SH-SY5Y (cell line): ENCODE results near the gene C5orf15.

Source experiments
- GATA2 ChIP-seq: IDR thresholded peaks from 2 replicates; pipeline ENCODE4 v1.6.1; 2011; ENCODE audit warnings: mild to moderate bottlenecking, low read depth, low read length
- GATA3 ChIP-seq: IDR thresholded peaks from 2 replicates; pipeline ENCODE4 v1.6.1; 2011; ENCODE audit warnings: low read depth, mild to moderate bottlenecking, low read length, moderate library complexity

Gene C5orf15

DNA sequence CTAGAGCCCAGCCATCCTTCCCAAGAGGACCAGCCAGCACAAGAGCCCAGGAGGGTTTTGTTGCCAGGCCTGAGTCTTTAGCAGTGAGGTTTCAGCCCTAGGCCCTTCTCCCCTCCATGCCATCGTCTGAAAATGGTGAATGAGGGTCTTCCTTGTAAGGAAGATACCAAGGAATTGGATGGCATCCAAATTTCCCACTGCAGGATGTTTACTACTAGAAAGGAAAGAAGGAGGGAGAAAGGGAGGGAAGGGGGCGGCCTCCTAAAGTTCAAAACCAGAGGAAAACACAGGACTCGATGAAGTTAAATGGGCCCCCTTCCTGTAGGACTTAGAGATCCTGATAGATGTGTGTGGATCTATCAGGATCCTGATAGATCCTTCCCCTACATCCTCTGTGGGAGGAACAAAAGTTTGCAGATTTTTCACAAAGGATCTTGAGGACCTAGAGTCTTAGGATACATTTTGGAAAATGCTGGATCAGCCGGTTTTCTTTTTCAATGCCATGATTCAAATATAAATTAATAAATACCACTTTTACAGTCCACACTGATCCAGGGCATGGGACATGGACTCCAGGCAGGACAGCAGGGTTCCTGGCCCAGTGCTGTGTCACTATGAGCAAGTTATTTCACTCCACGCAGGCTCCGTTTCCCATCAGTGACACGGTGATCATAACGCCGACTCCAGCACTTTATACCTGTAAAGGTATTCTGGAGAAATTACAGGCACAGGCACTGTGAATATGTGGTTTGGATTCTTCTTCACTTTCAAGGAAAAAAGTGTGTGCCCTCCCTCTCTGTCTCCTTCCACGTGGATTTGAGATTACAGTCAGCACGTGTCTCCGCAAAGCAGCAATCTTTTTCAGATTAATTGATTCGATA lies 40.9 kb downstream of the C5orf15 start:
- TF ChIP-seq GATA2 (no peak), GATA3 (no peak)

DNA sequence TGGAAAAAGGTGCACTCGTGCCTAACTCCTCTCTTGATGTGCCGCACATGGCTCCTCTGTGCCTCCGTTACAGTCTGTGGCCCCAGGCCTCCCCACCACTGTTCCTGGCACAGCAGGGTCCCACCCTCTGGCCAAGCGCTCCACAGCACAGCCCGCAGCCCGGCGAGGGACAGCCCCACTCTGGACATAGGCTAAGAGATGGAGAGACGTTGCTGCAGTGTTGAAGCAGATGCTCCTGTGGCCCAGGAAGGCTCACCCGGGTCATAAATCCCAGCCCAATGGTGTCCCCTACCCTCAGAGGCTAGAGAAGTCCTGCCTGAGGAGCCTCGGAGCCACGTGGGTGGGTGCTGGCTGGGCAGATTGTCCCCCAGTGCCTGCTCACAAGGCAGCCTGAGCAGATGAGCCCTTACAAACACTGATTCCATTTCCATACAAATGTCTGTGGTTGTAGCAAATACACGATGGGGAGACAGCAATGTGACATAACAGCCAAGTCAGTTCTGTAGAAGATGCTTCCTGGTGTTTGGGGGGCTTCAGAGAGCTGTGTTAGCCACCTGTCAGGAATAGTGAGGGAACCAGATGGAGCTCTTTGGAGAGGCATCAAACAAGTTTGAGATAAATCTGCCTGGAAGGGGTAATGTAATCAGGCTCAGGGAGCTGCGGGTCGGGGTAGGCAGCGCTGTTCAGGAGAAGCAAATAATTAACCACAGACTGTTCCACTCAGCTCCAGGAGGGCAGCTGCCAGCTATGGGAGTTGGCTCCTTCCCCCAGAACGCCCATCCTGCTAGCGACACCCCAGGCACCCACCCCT lies 41.7 kb downstream of the C5orf15 start:
- TF ChIP-seq GATA3, result no peak
- peak; percentile 71 for TF ChIP-seq GATA2

DNA sequence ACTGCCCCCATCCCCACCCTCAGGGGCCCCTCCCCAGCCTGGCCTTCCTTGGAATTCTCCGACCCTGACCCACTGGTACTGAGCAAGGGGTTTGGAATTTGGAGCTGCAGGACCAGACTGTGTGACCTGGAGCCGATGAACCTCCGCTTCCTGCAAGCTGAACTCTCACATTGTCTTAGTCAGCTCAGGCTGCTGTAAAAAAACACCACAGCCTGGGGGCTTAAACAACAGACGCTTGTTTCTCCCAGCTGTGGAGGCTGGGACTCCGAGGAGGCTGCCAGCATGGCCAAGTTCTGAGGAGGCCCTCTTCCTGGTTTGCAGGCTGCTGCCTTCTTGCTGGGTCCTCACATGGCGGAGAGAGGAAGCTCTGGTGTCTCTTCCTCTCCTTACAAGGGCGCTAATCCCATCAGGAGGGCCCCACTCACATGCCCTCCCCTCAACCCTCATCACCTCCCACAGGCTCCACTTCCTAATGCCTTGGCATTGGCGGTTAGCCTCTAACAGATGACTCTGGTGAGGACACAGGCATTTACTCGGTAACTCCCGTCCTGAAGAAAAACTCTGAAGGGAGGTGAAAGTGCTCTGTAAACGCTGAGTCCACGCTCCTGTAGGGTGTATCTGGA lies 42.4 kb downstream of the C5orf15 start:
- TF ChIP-seq GATA3 (no peak), GATA2 (no peak)

DNA sequence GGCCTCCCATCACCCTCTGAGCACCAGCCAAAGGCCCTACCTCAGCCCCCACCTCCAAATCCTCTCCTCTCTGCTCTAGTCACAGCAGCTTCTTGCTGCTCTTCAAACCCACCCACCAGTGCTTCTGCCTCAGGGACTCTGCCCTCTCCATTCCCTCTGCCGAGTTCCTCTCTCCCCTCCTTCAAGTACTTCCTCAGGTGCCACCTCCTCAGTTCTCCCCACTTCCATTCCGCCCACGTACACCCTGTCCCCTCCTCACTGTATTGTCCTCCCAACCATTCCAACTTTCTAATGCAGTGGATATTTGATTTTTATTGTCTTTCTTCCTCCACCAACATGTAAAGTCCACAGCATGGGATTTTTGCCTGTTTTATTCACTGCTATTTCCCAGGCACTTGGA lies 43.2 kb downstream of the C5orf15 start:
- TF ChIP-seq GATA3 (no peak), GATA2 (no peak)

DNA sequence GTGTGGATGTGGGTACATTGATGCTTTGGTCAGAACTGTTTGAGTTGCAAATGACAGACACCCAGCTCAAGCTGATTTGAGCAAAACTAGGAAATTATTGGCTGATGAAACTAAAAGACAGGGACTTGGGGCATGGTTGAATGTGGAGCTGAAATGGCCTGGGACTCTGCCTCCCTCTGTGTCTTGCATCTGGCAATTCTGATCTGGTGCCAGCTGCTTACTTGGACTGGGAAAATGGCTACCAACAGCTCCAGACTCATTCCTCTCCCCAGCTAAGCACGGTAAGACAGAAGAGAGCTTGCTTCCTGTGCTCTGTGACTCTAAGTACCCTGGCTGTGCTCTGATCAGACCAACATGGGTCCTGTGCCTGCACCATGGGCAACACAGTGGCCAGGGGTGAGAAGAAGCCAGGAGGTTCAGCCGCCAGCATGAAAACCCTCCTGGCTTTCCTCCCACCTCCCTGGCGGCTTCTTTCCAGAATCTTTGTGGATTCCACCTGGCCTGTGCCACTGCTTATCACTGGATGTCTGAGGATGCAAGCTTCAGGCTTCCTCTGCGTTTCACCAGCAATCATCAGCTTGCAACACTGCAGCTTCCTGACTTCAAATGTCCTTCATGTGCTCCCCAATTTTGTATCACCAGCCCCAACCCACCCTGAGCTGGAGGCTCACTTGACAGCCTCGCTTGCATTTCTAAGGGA lies 44.1 kb downstream of the C5orf15 start:
- TF ChIP-seq GATA3 (no peak), GATA2 (no peak)

DNA sequence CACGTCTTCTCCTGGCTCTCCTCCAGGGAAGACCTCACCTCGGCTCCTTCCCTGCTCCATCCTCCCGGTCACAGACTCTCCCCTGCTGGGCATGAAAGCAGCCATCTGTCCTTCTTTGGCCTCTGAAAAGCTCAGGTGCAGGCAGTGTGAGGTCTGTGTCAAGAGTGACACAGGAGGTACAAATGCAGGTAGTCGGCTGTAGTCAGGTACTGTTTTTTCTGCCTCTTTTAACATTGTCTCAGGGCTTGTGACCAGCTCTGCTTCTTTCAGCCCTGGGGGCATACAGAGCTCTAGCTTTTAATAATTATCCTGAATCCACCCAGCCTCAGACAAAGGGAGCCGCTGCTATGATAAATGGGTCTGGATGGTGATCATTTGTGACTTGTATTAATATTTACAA lies 46.4 kb downstream of the C5orf15 start:
- TF ChIP-seq GATA2, result no peak
- no peak for TF ChIP-seq GATA3

DNA sequence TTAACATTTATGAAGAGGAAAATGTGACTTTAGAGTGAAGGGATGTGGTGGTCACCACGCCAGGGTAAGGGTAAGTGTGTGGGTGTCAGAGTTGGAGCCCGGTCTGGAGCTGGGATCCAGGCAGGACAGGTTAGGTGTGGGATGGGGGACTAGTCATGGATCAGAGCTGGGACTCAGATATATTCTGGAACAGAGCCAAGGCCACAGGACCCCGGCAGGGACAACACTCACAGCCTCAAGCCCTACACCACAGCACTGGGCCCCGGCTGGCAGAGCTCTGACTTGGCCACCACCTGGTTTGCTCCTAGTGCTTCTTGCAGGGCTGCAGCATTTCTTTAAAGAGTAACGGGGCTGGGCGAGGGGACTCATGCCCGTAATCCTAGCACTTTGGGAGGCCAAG lies 47.4 kb downstream of the C5orf15 start:
- TF ChIP-seq GATA3, result no peak
- TF ChIP-seq GATA2, result no peak

DNA sequence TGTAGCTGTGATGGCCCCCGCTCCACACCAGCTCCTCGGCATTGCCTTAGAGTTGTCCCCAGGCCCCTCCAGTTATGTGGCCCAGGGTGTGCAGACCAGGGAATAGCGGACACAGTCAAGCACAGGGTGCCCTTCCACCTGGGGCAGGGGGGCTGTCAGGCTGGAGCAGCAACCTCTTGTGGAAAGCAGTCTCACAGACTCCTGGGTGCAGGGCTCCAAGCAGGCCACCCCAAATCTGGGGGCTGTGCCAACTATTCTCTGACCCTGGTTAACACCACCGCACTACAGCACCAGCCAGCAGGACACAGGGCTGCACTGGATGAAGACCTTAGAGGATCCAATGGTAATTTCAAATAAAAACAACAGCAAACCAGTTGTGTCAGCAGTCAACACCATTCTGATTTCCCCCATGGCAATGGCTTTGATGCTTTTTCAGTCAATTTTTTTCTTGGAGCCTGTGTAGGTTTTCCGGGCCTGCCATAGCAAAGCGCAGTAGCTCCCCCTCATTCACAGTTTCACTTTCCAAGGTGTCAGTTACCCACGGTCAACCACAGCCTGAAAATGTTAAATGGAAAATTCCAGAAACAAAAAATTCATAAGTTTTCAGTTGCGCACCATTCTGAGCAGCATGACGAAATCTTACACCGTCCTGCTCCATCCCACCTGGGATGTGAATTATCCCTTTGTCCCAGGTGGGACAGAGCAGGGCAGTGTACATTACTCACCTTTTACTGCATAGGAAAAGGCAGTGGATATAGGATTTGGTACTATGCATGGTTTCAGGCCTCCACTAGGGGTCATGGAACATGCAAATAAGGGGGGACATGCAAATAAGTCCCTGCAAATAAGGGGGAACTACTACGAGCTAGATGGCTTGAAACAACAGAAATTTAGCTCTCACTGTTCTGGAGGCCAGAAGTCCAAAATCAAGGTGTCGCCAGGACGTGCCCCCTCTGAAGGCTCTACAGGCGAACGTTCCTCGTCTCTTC lies 49.0 kb downstream of the C5orf15 start:
- TF ChIP-seq GATA2 (no peak), GATA3 (no peak)

DNA sequence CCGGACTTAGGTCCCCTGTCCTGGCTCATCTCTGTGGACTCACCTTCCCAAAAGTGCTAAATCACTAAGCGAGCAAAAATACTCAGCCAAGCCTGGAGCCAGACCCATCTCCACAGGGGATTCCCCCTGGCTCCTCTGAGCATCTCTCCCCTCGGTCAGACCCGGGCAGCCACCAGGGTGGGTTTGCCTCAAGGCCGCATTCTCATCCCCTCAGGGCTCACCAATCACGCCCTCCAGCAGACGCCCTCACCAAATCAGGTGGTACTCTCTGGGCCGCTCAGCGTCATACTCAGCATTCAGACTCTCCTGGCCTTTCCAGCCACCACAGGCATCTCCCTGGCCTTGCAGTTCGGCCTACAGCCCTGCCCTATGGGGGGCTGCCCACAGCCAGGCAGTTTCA lies 49.7 kb downstream of the C5orf15 start:
- TF ChIP-seq GATA2, result no peak
- no peak for TF ChIP-seq GATA3

DNA sequence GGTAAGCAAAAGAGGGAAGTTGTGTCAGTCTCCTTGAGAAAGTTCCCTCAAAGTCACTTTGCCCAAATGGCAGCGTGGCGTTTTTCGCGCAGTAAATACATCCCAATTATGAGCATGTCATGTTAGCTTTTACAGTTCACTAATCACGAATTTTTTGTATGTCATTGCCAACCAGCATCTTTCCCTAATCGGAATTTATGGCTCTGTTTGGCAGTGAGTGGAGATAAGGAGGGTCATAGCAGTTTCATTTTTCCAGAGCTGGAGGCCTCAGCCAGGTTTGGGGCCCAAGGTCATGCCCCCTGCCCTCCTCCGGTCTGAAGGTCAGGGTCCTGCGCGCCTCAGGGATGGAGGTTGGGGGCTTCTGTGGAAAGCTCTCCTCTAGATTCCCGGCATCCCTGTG lies 50.1 kb downstream of the C5orf15 start:
- TF ChIP-seq GATA3, result no peak
- TF ChIP-seq GATA2, result peak; percentile 83

DNA sequence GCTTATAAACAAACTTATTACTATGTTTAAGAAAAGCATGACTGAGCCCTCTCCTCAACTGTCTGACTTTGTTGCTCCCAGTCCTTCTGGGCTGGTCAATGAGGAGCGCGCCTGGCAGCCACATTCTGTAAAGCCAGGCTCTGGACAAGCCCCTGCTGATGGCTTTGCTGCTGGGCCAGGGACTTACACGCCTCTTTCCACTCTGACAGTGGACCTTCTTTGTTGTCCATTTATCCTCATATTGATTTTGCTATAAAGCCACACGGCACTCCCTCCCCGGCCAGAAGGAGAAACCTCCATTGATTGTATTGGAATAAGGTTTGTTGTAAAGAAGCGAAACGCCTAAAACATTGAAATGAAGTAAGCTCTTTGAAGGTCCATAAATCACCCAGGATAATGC lies 50.6 kb downstream of the C5orf15 start:
- TF ChIP-seq GATA3 (no peak), GATA2 (no peak)

DNA sequence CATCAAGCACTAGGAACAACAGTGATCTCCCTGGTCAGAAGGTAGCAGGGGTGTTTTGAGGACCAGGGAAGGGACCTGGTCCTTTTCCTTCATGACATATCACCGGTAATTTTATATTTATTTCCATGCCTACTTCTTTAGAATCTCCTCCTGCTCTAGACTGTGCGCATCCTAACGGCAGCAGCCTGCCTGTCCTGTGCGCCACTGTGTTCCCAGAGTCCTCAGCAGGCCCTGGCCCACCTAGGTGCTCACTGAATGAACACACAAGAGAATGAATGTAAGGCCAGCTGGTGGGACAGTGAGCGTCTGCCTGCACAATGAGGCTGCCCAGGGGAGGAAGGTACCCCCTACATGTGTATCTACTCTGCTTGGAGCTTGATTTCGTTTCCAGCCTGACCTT lies 51.5 kb downstream of the C5orf15 start:
- TF ChIP-seq GATA2, result no peak
- TF ChIP-seq GATA3, result no peak

DNA sequence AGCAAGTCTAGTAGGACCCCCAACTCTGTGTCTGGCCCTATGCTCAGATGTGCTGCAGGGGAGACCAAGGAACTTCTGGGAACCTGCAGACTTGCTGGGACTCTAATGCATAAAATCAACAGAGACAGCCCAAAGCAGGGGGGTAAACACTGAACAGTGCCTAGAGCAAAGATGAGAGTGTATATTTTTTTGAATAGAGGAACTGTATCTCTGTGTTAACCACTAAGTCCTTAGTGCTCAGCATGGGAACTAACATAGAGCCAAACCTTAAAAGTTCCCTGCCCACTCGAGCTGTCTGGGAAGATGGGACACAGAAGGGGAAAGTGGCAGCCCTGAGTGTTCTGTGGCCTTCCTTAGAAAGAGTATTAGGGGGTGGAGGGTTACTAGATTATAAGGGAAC lies 51.9 kb downstream of the C5orf15 start:
- TF ChIP-seq GATA2 (no peak), GATA3 (no peak)

DNA sequence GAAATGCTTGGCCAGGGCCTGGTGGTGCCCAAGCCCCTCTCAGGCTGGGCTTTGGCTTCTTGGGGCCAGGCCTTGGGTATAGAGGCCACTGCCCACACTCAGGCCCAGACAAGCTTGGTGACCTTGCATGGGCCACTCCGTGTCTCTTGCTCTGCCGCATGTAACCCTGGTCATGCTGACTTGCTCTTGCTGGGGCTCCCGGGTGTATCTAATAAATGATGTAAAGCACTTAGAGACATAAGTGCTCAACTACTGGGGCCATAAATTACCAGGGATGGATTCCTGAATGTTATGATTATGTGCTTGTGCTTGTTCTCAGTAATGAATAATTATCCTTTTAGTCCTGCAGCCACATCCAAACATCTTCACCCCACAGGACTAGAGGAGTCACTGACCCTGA lies 54.0 kb downstream of the C5orf15 start:
- TF ChIP-seq GATA3 (no peak), GATA2 (no peak)
